Spleen (tissue), 11 donors: Measurements from ENCODE around the gene STAG1. TPM values are rescaled to one million over a fixed set of nuclear protein-coding genes. Genes with fewer than 3 reads are reported as not detected.
"Not testable (repeated sequence)": the region's sequence is repeated elsewhere in the genome, so short reads cannot be mapped to it uniquely, and the experiment has no call there.

ENCODE experiments used
- DNase-seq: peaks from one replicate; pipeline ENCODE4 v3.0.0-alpha.2; 2020
- H3K27ac ChIP-seq, 8 donors: fragments of 200-600 bp; sonication (generic) in 7 of 8; 1 replicate in 4 of 8; 2 replicates in 4 of 8; pipeline versions ENCODE4 v1.5.0 to v1.8.0; 2016 to 2021; ENCODE audit warnings: inconsistent platforms in 4 of 8, mild to moderate bottlenecking in 4 of 8, moderate library complexity in 1 of 8
- H3K27me3 ChIP-seq, 7 donors: fragments of 200-600 bp; sonication (generic) in 6 of 7; replicated peaks in 1 of 7; 1 replicate in 4 of 7; 2 replicates in 3 of 7; pipeline versions ENCODE4 v1.5.0 to v1.8.0; 2016 to 2021; ENCODE audit warnings: inconsistent platforms in 3 of 7, mild to moderate bottlenecking in 1 of 7
- H3K36me3 ChIP-seq, 6 donors: fragments of 200-600 bp; sonication (generic) in 5 of 6; 1 replicate in 4 of 6; 2 replicates in 2 of 6; pipeline versions ENCODE4 v1.5.0 to v1.8.0; 2016 to 2021; ENCODE audit warnings: inconsistent platforms in 2 of 6
- H3K4me1 ChIP-seq, 6 donors: fragments of 200-600 bp; sonication (generic) in 5 of 6; 1 replicate in 3 of 6; 2 replicates in 3 of 6; pipeline versions ENCODE4 v1.5.0 to v1.8.0; 2016 to 2021; ENCODE audit warnings: inconsistent platforms in 3 of 6
- H3K4me3 ChIP-seq, 8 donors: fragments of 200-600 bp; sonication (generic) in 7 of 8; 1 replicate in 4 of 8; 2 replicates in 4 of 8; pipeline versions ENCODE4 v1.5.0 to v1.8.0; 2016 to 2021; ENCODE audit warnings: inconsistent platforms in 4 of 8, mild to moderate bottlenecking in 4 of 8, moderate library complexity in 2 of 8
- H3K9me3 ChIP-seq, 8 donors: fragments of 200-600 bp; sonication (generic) in 7 of 8; 1 replicate in 4 of 8; 2 replicates in 4 of 8; pipeline versions ENCODE4 v1.5.0 to v1.8.0; 2016 to 2021; ENCODE audit warnings: inconsistent platforms in 4 of 8
- CTCF ChIP-seq, 11 experiments: fragments of 200-600 bp in 7 of 11; fragments of 450-650 bp in 4 of 11; sonication (generic) in 4 of 11; IDR thresholded peaks in 8 of 11; conservative IDR thresholded peaks in 3 of 11; 1 replicate in 7 of 11; 2 replicates in 4 of 11; pipeline versions ENCODE4 v1.4.0 to v1.8.0; 2016 to 2021; ENCODE audit warnings: antibody characterized with exemption in 11 of 11, inconsistent platforms in 4 of 11, mild to moderate bottlenecking in 1 of 11
- POLR2A ChIP-seq, 3 donors: fragments of 450-650 bp; IDR thresholded peaks; one replicate each; pipeline ENCODE4 v1.5.1; 2017; ENCODE audit warnings: antibody characterized with exemption in 3 of 3, mild to moderate bottlenecking in 1 of 3
- POLR2AphosphoS5 ChIP-seq, 3 donors: sonication (generic); formaldehyde crosslinking; IDR thresholded peaks; one replicate each; pipeline ENCODE4 v1.5.1; 2017; ENCODE audit warnings: antibody characterized with exemption in 3 of 3
- WGBS, 5 donors: extraction: QIAGEN DNeasy Blood & Tissue Kit in 3 of 5; methylation state at CpG; one replicate each; pipeline versions ENCODE4 v1.1.5 to v1.1.7; 2013 to 2018; 5-methylcytosine and 5-hydroxymethylcytosine counted together
- intact Hi-C: fragments of 100-400 bp; cut with DNase I; formaldehyde crosslinking; loops from one replicate; pipeline ENCODE4 v1.15.0; 2023; ENCODE audit warnings: low total_unique reads
- polyA plus RNA-seq, 3 donors: library from polyadenylated mRNA; stranded (reverse); fragments of 200-250 nt; gene quantifications; one replicate each; pipeline ENCODE4 v1.2.1, GENCODE V29; 2013
- total RNA-seq, 7 donors: library from RNA; depleted of rRNA in 3 of 7; stranded (reverse); fragments of >200 nt in 3 of 7; fragmentation: NEBNext Ultra II Directional in 4 of 7; extraction: Animal tissue kit (Norgen Biotek cat#: 25700) in 4 of 7; gene quantifications; one replicate each; pipeline versions ENCODE4 v1.1.0 to v1.2.1, GENCODE V29; 2016 to 2021
- donor health status: healthy with polysubstance abuse.
- donor health status: DM: no; HTN: no; CAD: no; lungs with moderate emphysema.
- donor health status: DM: no; HTN: no; CAD: no.
- donor health status: Bipolar disorder and iron deficiency.
- donor health status: healthy.
- donor health status: DM: no; HTN: no; CAD: no.
- donor health status: DM: yes; HTN: yes; CAD: no.

STAG1 gene
- total and polyA plus RNA-seq, 10 donors = 7.2 to 61.6 (median 47.3) TPM

DNA sequence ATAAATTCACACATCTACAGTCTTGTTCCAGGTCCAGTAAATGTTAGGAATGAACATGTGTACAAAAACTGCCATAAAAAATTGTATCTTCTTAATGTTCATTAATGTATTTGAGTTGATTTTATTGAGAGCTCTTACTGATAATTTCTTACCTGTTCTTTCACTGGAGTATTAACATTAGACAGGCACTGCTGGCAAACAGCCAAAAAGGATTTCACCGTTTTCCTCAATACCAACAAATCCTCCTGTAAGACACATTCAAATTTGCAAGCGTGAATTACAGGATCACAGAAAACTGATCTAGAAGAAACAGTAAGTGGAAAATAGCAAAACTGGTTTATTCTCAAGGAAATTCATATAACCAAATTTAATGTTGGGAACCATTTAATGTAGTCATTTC lies 374.7 kb downstream of the STAG1 start:
- H3K27me3 ChIP-seq = no peaks in the 10 kb centered on the region
- no peaks in the 10 kb centered on the region for H3K4me1 ChIP-seq
- no peak overlapping the region for H3K27ac ChIP-seq
- H3K9me3 ChIP-seq = no peaks in the 10 kb centered on the region
- H3K4me3 ChIP-seq = no peak overlapping the region
- intact Hi-C loops = no loop called here
- H3K36me3 ChIP-seq = peaks cover 2 to 39% (median 7%) of the 10 kb centered on the region in 6 donors
- WGBS, 5 donors = 79 to 92% (median 82%) methylated on average over 2 of the region's 2 CpGs
- DNase-seq = no peak
- TF ChIP-seq POLR2AphosphoS5 (IDR thresholded peaks at IDR 0.05) (no peak), POLR2A (IDR thresholded peaks at IDR 0.05) (no peak), CTCF (IDR thresholded peaks at IDR 0.05 in 8 of 11, conservative IDR thresholded peaks at IDR 0.05 in 3 of 11) (no peak)

DNA sequence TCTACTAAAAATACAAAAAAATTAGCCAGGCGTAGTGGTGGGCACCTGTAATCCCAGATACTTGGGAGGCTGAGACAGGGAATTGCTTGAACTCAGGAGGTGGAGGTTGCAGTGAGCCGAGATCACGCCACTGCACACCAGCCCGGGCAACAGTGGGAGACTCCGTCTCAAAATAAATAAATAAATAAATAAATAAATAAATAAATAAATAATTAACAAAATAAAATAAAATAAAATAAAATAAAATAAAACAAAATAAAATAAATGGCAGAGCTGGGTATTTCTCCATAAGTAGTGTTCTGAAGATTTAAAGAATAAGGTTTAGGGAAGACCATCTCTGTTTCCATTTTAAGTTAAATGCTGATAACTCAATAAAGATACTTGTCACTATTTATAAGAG lies 376.4 kb downstream of the STAG1 start:
- not testable (repeated sequence) for H3K9me3 ChIP-seq, DNase-seq
- 95 to 100% (median 98%) methylated on average over 5 of the region's 5 CpGs for WGBS, 5 donors

DNA sequence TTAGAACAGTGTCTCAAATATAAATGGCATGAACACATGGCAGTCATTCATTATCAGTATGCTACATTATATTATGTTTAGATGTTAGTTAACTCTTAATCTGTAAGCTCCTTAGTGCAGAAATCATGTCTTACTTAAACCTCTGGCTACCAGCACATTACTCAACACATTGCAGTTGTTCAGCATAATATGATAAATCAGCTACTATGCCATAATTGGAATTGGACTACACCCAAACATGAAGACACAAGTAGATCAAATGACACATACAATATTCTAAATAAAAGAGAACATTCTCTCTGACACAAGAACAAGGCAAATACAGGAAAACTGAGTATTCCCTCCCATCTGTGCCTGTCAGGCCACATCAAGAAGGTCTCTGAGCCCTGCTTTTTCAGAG lies 385.9 kb downstream of the STAG1 start:
- intact Hi-C loops = no loop called here
- H3K4me3 ChIP-seq = no peak overlapping the region
- H3K9me3 ChIP-seq = no peaks in the 10 kb centered on the region
- H3K36me3 ChIP-seq = peaks cover 3 to 67% (median 10%) of the 10 kb centered on the region in 6 donors
- H3K4me1 ChIP-seq = no peaks in the 10 kb centered on the region
- DNase-seq = no peak
- H3K27ac ChIP-seq = no peak overlapping the region
- no peaks in the 10 kb centered on the region for H3K27me3 ChIP-seq
- TF ChIP-seq CTCF (IDR thresholded peaks at IDR 0.05 in 8 of 11, conservative IDR thresholded peaks at IDR 0.05 in 3 of 11) = no peak
- no peak for TF ChIP-seq POLR2AphosphoS5 (IDR thresholded peaks at IDR 0.05)
- no peak for TF ChIP-seq POLR2A (IDR thresholded peaks at IDR 0.05)

More for the DNA sequence above, 376.4 kb downstream of the STAG1 start:
- H3K4me3 ChIP-seq, H3K4me1 ChIP-seq, H3K27me3 ChIP-seq, intact Hi-C loops, H3K27ac ChIP-seq: not testable (repeated sequence)
- peaks cover 2 to 39% (median 7%) of the 10 kb centered on the region in 6 donors for H3K36me3 ChIP-seq

- WGBS, 5 donors = 62 to 73% (median 68%) methylated on average over 2 of the region's 2 CpGs
- intact Hi-C loops = no loop called here
- Histone ChIP-seq H3K27ac (no peak overlapping the region), H3K4me1 (no peaks in the 10 kb centered on the region), H3K9me3 (peaks cover 0 to 16% (median 12%) of the 10 kb centered on the region in 8 donors), H3K4me3 (no peak overlapping the region), H3K27me3 (no peaks in the 10 kb centered on the region), H3K36me3 (peaks cover 0 to 82% (median 23%) of the 10 kb centered on the region in 6 donors)
- TF ChIP-seq POLR2AphosphoS5 (IDR thresholded peaks at IDR 0.05) (no peak), POLR2A (IDR thresholded peaks at IDR 0.05) (no peak)
- DNase-seq = no peak
These were observed 398.7 kb downstream of the STAG1 start for GRCh38 chr3:136353461-136353860.

DNA sequence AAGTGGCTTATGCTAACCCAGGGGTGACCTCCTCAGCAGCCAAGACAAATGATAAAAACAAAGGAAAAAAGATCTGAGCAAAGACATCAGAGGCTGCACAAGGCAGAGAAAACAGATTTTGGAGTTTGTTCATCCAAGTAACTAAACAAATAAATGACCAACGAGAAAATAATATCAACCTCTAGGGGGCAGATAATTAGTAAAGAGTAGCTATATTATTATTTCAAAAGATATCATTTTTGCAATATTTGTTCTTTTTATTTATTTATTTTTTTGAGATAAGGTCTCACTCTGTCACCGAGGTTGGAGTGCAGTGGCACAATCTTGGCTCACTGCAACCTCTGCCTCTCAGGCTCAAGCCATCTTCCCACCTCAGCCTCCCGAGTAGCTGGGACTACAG lies 400.3 kb downstream of the STAG1 start:
- Histone ChIP-seq H3K4me1 (no peaks in the 10 kb centered on the region), H3K4me3 (no peak overlapping the region), H3K36me3 (peaks cover 0 to 82% (median 18%) of the 10 kb centered on the region in 6 donors), H3K27me3 (no peaks in the 10 kb centered on the region), H3K9me3 (peaks cover 0 to 15% (median 12%) of the 10 kb centered on the region in 8 donors), H3K27ac (no peak overlapping the region)
- TF ChIP-seq CTCF (IDR thresholded peaks at IDR 0.05 in 8 of 11, conservative IDR thresholded peaks at IDR 0.05 in 3 of 11) = no peak
- no peak for TF ChIP-seq POLR2A (IDR thresholded peaks at IDR 0.05)
- no peak for TF ChIP-seq POLR2AphosphoS5 (IDR thresholded peaks at IDR 0.05)
- 82 to 91% (median 87%) methylated on average over 3 of the region's 3 CpGs for WGBS, 5 donors
- DNase-seq = no peak
- intact Hi-C loops = no loop called here
